Measurements from ENCODE around the gene AS3MT. TPM values are rescaled to one million over a fixed set of nuclear protein-coding genes. Genes with fewer than 3 reads are reported as not detected.

The AS3MT gene
- total RNA-seq, 4 donors from 2014 or later, result 0.91 to 5.6 (median 4.8) TPM

GRCh38 chr10:102894466-102895213, 25.4 kb downstream of the AS3MT start:
- peaks cover 0 to 12% of the 10 kb centered on the region in 2 donors for H3K36me3 ChIP-seq
- H3K27ac ChIP-seq, result no peak overlapping the region
- ATAC-seq, result no peak
- no peaks in the 10 kb centered on the region for H3K9me3 ChIP-seq
- in situ Hi-C loops (cut with MboI; ENCODE audit: low sequenced_read_pairs in 4 of 4), result loop anchor here in 2 of 4 donors (10.0 kb wide), 2 partner anchors 60 to 170 kb away; partner anchors contain the start of gene CYP17A1 (in 1 of the 2)
- no peak for DNase-seq
- no peaks in the 10 kb centered on the region for H3K27me3 ChIP-seq
- intact Hi-C loops (cut with DNase I; ENCODE audit: low total_unique reads), result no loop called here
- H3K4me1 ChIP-seq, result no peaks in the 10 kb centered on the region
- no peak overlapping the region for H3K4me3 ChIP-seq
- TF ChIP-seq POLR2A (IDR thresholded peaks at IDR 0.05) (no peak), CTCF (IDR thresholded peaks at IDR 0.05 in 4 of 5, conservative IDR thresholded peaks at IDR 0.05 in 1 of 5) (no peak)

GRCh38 chr10:102900006-102900405, 30.7 kb downstream of the AS3MT start:
- ATAC-seq (no peak), DNase-seq (no peak)
- Histone ChIP-seq H3K27ac (no peak overlapping the region), H3K4me3 (no peak overlapping the region), H3K9me3 (no peaks in the 10 kb centered on the region), H3K4me1 (no peaks in the 10 kb centered on the region), H3K36me3 (no peaks in the 10 kb centered on the region), H3K27me3 (no peaks in the 10 kb centered on the region)
- intact Hi-C loops (cut with DNase I; ENCODE audit: low total_unique reads) (loop anchor here (2.0 kb wide), 1 partner anchor 65 kb away; no protein-coding TSS in a partner anchor), in situ Hi-C loops (cut with MboI; ENCODE audit: low sequenced_read_pairs in 4 of 4) (loop anchor here in 3 of 4 donors (5.0 kb wide), 2 partner anchors 168 to 173 kb away; no protein-coding TSS in a partner anchor)
- TF ChIP-seq POLR2A (IDR thresholded peaks at IDR 0.05), result no peak
- TF ChIP-seq CTCF (IDR thresholded peaks at IDR 0.05 in 4 of 5, conservative IDR thresholded peaks at IDR 0.05 in 1 of 5), result no peak

GRCh38 chr10:102904346-102904745, 35.1 kb downstream of the AS3MT start:
- Histone ChIP-seq H3K4me1 (no peaks in the 10 kb centered on the region), H3K27ac (no peak overlapping the region), H3K9me3 (no peaks in the 10 kb centered on the region), H3K4me3 (no peak overlapping the region), H3K27me3 (no peaks in the 10 kb centered on the region), H3K36me3 (no peaks in the 10 kb centered on the region)
- DNase-seq, result no peak
- intact Hi-C loops (cut with DNase I; ENCODE audit: low total_unique reads) (no loop called here), in situ Hi-C loops (cut with MboI; ENCODE audit: low sequenced_read_pairs in 4 of 4) (loop anchor here in 3 of 4 donors (5.0 kb wide), 2 partner anchors 172 to 177 kb away; no protein-coding TSS in a partner anchor)
- TF ChIP-seq CTCF (IDR thresholded peaks at IDR 0.05 in 4 of 5, conservative IDR thresholded peaks at IDR 0.05 in 1 of 5), result no peak
- no peak for TF ChIP-seq POLR2A (IDR thresholded peaks at IDR 0.05)
- no peak for ATAC-seq

GRCh38 chr10:102906507-102906906, 37.2 kb downstream of the AS3MT start:
- ATAC-seq (no peak), DNase-seq (no peak)
- no peaks in the 10 kb centered on the region for H3K27me3 ChIP-seq
- no peak overlapping the region for H3K27ac ChIP-seq
- H3K4me3 ChIP-seq, result no peak overlapping the region
- no peaks in the 10 kb centered on the region for H3K9me3 ChIP-seq
- H3K4me1 ChIP-seq, result no peaks in the 10 kb centered on the region
- in situ Hi-C loops (cut with MboI; ENCODE audit: low sequenced_read_pairs in 4 of 4), result loop anchor here in 1 of 4 donors (5.0 kb wide), 1 partner anchor 74 kb away; no protein-coding TSS in a partner anchor
- TF ChIP-seq CTCF (IDR thresholded peaks at IDR 0.05 in 4 of 5, conservative IDR thresholded peaks at IDR 0.05 in 1 of 5) (no peak), POLR2A (IDR thresholded peaks at IDR 0.05) (no peak)
- intact Hi-C loops (cut with DNase I; ENCODE audit: low total_unique reads), result no loop called here
- no peaks in the 10 kb centered on the region for H3K36me3 ChIP-seq

All from gastrocnemius medialis (tissue), 4 donors.